ENCODE measurements around the gene UQCR10. TPM values are rescaled to one million over a fixed set of nuclear protein-coding genes. Genes with fewer than 3 reads are reported as not detected.

Gene UQCR10
- total and polyA plus RNA-seq, 3 donors from 2014 or later, result 91.3 to 211 (median 122) TPM

DNA sequence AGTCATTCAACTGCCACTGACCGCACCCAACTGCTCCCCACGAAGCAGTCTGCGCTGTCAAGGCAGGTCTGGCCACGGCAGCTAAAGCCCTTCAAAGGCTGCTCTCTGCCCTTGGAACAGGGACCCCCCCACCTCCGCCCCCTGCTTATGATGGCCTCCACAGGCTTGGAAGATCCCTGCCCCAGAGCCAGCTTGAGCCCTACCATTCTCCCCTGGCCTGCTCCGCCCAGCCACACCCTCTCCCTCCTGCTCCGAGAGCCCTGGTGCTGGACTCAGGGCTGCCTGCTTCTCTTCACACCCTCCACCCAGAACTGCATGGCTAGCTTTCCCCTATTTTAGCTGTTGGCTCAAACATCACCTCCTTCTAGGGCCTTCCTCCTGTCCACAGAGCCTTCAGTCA lies 19.3 kb upstream of the UQCR10 start:
- Histone ChIP-seq H3K9me3 (no peaks in the 10 kb centered on the region), H3K27me3 (no peaks in the 10 kb centered on the region), H3K27ac (no peak overlapping the region), H3K4me3 (no peak overlapping the region), H3K4me1 (no peaks in the 10 kb centered on the region), H3K36me3 (ENCODE audit: low read depth, missing control alignments) (no peaks in the 10 kb centered on the region)
- intact Hi-C loops (cut with DNase I; ENCODE audit: low total_unique reads), result no loop called here
- TF ChIP-seq, protein P1, sequence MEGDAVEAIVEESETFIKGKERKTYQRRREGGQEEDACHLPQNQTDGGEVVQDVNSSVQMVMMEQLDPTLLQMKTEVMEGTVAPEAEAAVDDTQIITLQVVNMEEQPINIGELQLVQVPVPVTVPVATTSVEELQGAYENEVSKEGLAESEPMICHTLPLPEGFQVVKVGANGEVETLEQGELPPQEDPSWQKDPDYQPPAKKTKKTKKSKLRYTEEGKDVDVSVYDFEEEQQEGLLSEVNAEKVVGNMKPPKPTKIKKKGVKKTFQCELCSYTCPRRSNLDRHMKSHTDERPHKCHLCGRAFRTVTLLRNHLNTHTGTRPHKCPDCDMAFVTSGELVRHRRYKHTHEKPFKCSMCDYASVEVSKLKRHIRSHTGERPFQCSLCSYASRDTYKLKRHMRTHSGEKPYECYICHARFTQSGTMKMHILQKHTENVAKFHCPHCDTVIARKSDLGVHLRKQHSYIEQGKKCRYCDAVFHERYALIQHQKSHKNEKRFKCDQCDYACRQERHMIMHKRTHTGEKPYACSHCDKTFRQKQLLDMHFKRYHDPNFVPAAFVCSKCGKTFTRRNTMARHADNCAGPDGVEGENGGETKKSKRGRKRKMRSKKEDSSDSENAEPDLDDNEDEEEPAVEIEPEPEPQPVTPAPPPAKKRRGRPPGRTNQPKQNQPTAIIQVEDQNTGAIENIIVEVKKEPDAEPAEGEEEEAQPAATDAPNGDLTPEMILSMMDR (IDR thresholded peaks at IDR 0.05), result no peak
- TF ChIP-seq POLR2A (IDR thresholded peaks at IDR 0.05), result no peak
- DNase-seq, result no peak
- WGBS, 2 donors, result 88 to 98% methylated on average over 5 to 7 of the region's 7 CpGs

DNA sequence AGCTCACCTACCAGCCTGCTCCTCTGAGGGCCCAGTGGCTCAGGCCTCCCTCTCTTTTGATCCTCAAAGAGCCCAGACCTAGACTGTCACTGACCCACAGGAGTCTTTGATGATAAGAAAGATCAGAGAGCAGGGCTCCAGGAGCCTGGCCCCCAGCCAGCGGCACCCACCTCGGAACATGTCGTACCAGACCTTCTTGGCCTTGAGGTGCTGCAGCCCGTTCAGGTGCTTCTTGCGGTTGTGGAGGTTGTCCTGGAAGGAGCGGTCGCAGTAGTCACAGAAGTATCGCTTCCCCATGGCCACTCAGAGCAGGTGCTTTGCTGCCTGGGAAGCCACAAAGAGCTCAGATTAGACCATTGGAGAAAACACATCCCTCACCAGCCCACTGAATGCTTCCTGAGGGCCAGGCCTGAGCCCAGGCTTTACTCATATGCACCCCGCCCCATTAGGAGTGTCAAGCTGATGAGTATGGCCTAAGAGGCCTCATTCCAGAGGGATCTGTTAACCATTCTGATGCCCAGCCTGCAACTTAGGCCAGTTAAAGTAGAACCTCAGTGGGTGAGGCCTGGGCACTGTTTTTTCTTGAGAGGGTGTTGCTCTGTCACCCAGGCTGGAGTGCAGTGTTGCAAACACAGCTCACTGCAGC lies 18.8 kb upstream of the UQCR10 start:
- no peak for DNase-seq
- Histone ChIP-seq H3K4me1 (no peaks in the 10 kb centered on the region), H3K9me3 (no peaks in the 10 kb centered on the region), H3K36me3 (ENCODE audit: low read depth, missing control alignments) (no peaks in the 10 kb centered on the region), H3K4me3 (no peak overlapping the region), H3K27ac (no peak overlapping the region), H3K27me3 (no peaks in the 10 kb centered on the region)
- WGBS, 2 donors, result 85 to 91% methylated on average over 7 to 9 of the region's 9 CpGs
- no peak for TF ChIP-seq POLR2A (IDR thresholded peaks at IDR 0.05)
- TF ChIP-seq, protein P1 (IDR thresholded peaks at IDR 0.05), result no peak
- intact Hi-C loops (cut with DNase I; ENCODE audit: low total_unique reads), result no loop called here

DNA sequence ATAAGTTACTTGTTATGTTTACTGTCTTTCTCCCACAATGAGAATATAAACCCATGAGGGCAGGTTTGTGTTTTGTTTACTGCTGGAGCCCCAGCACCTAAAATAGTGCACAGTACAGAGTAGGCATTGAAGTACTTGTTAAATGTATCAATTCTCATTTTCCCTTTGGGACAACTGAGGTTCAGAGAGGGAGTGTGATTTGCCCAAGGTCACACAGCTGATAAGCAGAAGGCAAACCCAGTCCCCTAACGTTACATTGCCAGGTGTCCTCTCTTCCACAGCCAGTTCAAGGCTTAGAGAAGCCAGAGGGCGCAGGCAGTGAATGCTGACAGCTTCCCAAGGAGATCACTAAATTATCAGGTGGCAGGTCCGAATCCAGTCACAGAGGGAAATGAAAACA lies 17.1 kb upstream of the UQCR10 start:
- Histone ChIP-seq H3K9me3 (no peaks in the 10 kb centered on the region), H3K4me1 (no peaks in the 10 kb centered on the region), H3K27me3 (no peaks in the 10 kb centered on the region), H3K36me3 (ENCODE audit: low read depth, missing control alignments) (no peaks in the 10 kb centered on the region), H3K4me3 (no peak overlapping the region), H3K27ac (no peak overlapping the region)
- WGBS, 2 donors, result 71 to 73% methylated on average over 3 of the region's 3 CpGs
- TF ChIP-seq, protein P1 (IDR thresholded peaks at IDR 0.05), result no peak
- TF ChIP-seq POLR2A (IDR thresholded peaks at IDR 0.05), result no peak
- no peak for DNase-seq
- intact Hi-C loops (cut with DNase I; ENCODE audit: low total_unique reads), result no loop called here

DNA sequence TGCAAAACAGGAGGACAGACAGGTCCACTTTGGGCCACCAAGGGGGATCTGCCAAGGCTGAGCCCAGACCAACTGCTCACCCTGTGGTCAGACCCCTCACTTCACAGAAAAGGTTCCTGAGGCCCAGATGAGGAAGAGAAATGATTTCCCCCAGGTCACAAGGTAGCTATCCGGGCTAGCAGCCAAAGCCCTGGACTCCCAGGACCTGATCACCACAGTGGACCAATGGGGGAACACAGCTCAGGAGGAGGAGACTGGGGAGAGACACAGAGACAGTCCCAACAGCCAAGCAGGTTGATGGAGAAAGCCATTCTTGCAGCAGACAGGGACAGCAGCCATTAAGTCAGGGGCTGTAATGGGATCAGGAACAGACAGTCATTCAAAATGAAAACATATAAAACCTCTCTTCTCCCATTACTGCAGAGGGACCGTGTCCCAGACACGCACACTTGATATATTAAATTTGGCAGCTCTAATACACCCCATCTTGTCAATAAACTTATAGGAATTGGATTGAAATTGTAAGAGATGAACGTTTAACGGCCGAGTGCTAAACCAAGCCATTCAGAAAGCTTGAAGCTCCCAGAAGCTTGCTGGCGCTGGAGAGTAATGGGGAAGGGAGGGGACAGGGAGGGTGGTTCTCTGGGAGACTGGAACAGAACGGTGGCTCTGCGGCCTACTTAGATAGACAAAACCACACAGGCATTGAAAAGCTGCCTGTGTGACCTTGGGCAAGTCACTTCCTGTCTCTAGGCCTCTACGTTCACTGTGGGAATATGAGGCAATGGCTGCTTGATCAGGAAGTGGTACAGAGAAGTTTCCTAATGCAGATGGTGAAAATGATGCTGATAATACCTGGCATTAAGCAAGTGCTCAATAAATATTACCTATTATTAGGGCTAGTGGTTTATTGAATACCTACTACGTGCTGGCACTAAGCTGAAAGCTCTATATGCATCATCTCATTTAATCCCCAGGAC lies 16.3 kb upstream of the UQCR10 start:
- no peaks in the 10 kb centered on the region for H3K9me3 ChIP-seq
- DNase-seq, result no peak
- TF ChIP-seq, protein P1 (IDR thresholded peaks at IDR 0.05), result no peak
- TF ChIP-seq POLR2A (IDR thresholded peaks at IDR 0.05), result no peak
- no peaks in the 10 kb centered on the region for H3K27me3 ChIP-seq
- no peaks in the 10 kb centered on the region for H3K36me3 ChIP-seq (ENCODE audit: low read depth, missing control alignments)
- H3K27ac ChIP-seq, result no peak overlapping the region
- intact Hi-C loops (cut with DNase I; ENCODE audit: low total_unique reads), result no loop called here
- WGBS, 2 donors, result 76 to 79% methylated on average over 11 of the region's 11 CpGs
- H3K4me3 ChIP-seq, result no peak overlapping the region
- H3K4me1 ChIP-seq, result no peaks in the 10 kb centered on the region

All from testis (tissue), 3 donors.